COLO668 (cell line): ENCODE measurements around the gene FAM184B.
"Not testable (repeated sequence)": the region's sequence is repeated elsewhere in the genome, so short reads cannot be mapped to it uniquely, and the experiment has no call there.

Source experiments
- DNase-seq: peaks from one replicate; lab custom pipeline; 2025; ENCODE audit not compliant: unreplicated experiment; lab: John Stamatoyannopoulos, UW

FAM184B gene

GRCh38 chr4:17721496-17722355, 59.7 kb downstream of the FAM184B start:
- no peak for DNase-seq

- no peak for DNase-seq
Observed at GRCh38 chr4:17719106-17719505, 62.3 kb downstream of the FAM184B start.

- no peak for DNase-seq
Observed at GRCh38 chr4:17718471-17718870, 63.0 kb downstream of the FAM184B start.

GRCh38 chr4:17717301-17717700, 64.1 kb downstream of the FAM184B start:
- DNase-seq = no peak

- DNase-seq = no peak
Observed at GRCh38 chr4:17715511-17715910, 65.9 kb downstream of the FAM184B start.

GRCh38 chr4:17713779-17714178, 67.6 kb downstream of the FAM184B start:
- no peak for DNase-seq

- DNase-seq = no peak
Observed at GRCh38 chr4:17712166-17712565, 69.3 kb downstream of the FAM184B start.

- DNase-seq = not testable (repeated sequence)
Observed at GRCh38 chr4:17711206-17711605, 70.2 kb downstream of the FAM184B start.

GRCh38 chr4:17709763-17710068, 71.7 kb downstream of the FAM184B start:
- no peak for DNase-seq

GRCh38 chr4:17708992-17709762, 72.2 kb downstream of the FAM184B start:
- DNase-seq = no peak

GRCh38 chr4:17707671-17708070, 73.8 kb downstream of the FAM184B start:
- no peak for DNase-seq

- no peak for DNase-seq
Observed at GRCh38 chr4:17705107-17705506, 76.3 kb downstream of the FAM184B start.

- no peak for DNase-seq
Observed at GRCh38 chr4:17704020-17704650, 77.3 kb downstream of the FAM184B start.

GRCh38 chr4:17702641-17703040, 78.8 kb downstream of the FAM184B start:
- DNase-seq = no peak

GRCh38 chr4:17701882-17702281, 79.5 kb downstream of the FAM184B start:
- DNase-seq = no peak

GRCh38 chr4:17701138-17701839, 80.1 kb downstream of the FAM184B start:
- no peak for DNase-seq

GRCh38 chr4:17699380-17699779, 82.0 kb downstream of the FAM184B start:
- no peak for DNase-seq

- DNase-seq = no peak
Observed at GRCh38 chr4:17698116-17698515, 83.3 kb downstream of the FAM184B start.

GRCh38 chr4:17695341-17695740, 86.1 kb downstream of the FAM184B start:
- DNase-seq = no peak

GRCh38 chr4:17694552-17694951, 86.9 kb downstream of the FAM184B start:
- no peak for DNase-seq

- DNase-seq = no peak
Observed at GRCh38 chr4:17690898-17691297, 90.5 kb downstream of the FAM184B start.
